Activated CD8-positive, alpha-beta memory T cell treated with anti-CD3 and anti-CD28 coated beads, Interleukin-2, amount 50 U/mL, for 24 hours (primary cell): ENCODE data around the gene ETS1.

Source experiments
- DNase-seq: peaks from one replicate; pipeline ENCODE4 v3.0.0-alpha.2; 2020; ENCODE audit errors: extremely low read depth

The ETS1 gene

DNA sequence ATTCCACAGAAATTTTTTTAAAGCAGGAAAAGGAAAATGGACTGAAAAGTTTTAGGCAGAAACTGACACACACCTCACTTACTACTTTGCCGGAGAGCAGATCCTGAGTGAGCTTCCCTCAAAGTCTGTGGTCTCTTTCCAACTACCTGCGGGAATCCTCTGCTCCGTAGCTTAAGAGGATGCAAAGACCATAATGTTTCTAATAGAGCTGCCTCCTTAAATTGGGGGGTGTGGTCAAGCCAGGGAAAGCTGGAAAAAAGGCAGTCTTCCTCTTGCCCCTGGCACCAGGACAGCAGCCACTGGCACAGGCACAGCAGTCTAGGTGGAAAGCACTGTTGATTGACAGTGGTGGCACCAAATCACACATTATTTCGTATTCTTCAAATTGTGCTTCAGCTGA is at the start of gene ETS1:
Gene ETS1, minus strand, starts transcription at position 144 of the 400 bp plus-strand sequence. CDS start 14,428 bp downstream, outside the sequence.
- DNase-seq: no peak

GRCh38 chr11:128634395-128634794 is 47.0 kb upstream of the ETS1 start:
- no peak for DNase-seq

DNA sequence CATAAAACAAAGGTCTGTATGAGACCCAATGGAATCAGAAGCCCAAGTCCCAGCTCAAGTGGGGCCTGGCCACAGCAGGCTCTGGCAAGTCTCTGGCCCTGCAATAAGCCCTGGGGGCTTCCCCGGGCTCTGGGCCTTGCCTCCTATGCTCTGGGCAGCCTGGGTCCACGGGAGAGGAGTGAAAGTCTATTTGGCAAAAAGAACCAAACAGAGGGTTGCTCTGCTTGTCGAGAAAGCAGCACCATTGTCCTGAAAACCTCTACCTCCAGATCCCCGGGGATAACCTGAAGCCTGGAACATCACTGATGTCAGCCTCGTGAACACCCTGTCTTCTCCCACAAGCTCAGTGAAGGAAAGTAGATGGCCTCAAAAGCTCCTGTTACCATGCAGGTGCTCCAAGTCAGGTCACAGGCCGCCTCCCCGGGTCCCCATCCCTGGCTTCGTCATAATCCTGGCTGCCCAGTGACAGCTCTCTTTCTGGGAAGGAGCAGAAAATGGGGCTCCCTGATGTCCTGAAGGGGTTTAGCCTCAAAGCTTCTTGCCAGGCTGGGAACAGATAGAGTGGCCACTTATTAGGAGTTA is 46.1 kb upstream of the ETS1 start:
- DNase-seq: no peak

DNA sequence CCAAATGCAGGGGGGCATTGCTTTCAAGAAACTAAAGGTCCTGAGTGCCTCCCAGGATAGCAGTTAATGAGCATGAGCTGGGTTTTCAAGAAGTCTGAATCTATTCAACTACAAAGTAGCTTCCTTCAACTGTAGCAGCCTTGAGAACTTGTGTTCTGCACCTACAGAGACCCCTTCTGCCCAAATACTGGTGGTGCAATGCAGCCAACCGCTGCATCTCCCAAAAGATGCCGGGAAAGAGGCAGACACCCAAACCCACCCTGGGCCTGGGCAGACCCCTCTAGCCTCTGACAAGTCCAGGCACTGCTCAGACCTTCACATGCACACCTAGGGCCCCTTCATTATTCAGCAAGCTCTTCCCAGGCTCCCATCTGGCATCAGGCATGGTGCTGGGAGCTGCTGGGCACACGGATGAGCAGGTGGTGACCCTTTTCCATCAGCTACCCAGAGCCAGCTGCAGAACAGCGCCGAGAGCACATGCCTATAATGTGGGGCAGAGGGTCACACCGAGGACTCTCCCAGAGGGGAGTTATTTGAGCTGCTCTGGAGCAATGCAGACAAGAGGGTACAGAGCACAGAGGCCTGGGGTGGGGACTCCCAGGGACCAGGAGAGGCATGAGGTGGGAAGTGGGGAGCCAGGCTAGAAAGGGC is 44.9 kb upstream of the ETS1 start:
- DNase-seq: no peak

- peak; percentile 78 for DNase-seq
Observed at GRCh38 chr11:128630367-128631230, 43.2 kb upstream of the ETS1 start.

GRCh38 chr11:128629516-128630106 is 42.3 kb upstream of the ETS1 start:
- DNase-seq: no peak

DNA sequence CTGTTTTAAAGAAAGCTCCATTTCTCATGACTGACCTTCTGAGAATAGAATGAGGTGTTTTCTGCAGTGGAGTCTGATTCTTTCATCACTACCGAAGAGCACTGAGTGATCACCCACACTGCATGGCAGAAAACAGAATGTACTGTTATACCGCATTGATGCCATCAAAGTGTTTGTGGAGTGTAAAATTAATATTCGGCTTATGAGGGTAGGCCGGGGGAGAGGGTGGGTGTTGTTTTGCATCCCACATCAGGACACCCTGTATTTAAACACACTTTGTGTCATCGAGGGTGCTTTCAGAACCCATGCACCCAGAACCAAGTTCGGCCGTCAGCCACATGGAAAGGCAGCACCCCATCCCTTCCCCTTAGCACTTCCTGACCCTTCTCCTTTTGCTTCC is 41.3 kb upstream of the ETS1 start:
- no peak for DNase-seq

- no peak for DNase-seq
Observed at GRCh38 chr11:128628325-128628673, 40.9 kb upstream of the ETS1 start.

- no peak for DNase-seq
Observed at GRCh38 chr11:128627666-128628324, 40.4 kb upstream of the ETS1 start.

- DNase-seq: no peak
Observed at GRCh38 chr11:128626913-128627665, 39.7 kb upstream of the ETS1 start.

GRCh38 chr11:128625746-128626145 is 38.4 kb upstream of the ETS1 start:
- no peak for DNase-seq

DNA sequence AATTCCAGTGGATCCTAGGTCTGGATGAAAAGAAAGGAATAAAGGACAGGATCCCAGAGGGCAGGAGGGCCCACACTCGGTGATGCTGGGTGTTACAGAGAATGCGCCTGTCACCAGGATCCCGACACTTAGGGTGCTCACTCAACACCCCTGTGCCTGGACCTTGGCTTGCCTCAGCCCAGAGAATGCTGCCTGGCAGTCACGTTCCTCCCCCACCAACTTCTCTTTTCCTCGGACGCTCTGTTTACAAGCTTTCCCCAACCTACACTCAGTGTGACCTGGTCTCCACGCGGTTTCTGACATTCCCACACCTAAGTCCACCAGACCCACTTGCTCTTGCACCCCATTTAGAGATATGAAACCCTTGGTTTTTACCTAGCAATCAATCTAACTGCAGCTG is 38.0 kb upstream of the ETS1 start:
- no peak for DNase-seq

DNA sequence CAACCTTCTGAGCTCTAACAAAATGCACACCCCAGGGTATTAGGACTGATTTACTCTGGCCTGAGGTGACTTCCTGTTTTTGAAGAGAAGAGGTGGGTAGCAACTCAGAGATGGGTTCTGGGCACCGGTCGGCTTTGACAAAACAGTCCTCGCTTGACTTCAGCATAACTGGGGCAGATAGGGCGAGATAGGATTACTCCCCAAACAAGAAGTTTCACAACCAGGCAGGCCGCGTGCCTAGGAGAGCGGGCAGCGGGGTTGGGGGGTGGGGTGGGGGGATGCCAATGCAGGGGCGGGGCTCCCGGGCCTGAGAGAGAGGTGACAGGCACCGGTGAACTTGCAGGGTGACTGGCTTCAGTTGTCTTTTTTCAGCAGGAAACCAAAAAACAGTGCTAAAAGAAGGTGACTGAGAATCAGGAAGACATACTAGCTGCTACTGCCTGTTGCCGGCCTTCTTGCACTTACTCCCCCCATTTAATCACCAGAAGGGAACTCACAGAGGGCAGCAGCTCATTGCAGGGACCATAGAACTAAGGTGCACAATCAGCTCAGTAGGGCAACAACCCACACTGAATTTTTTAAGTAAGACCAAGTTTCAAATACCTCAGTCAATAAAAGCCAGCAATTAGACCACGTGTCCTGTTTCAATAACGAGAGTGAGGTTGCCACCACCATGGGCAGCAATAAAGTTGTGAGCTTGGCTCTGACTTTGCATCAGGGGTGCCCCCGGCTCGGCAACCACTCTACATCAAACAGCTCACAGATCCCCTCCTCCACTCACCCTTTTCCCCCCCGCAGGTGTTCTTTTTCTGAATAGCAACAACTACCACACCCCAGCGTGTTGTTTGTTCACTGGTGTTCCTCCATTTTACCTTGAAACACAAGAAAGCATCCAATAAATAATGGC is 37.2 kb upstream of the ETS1 start:
- DNase-seq: no peak

GRCh38 chr11:128623091-128623490 is 35.7 kb upstream of the ETS1 start:
- DNase-seq: no peak

DNA sequence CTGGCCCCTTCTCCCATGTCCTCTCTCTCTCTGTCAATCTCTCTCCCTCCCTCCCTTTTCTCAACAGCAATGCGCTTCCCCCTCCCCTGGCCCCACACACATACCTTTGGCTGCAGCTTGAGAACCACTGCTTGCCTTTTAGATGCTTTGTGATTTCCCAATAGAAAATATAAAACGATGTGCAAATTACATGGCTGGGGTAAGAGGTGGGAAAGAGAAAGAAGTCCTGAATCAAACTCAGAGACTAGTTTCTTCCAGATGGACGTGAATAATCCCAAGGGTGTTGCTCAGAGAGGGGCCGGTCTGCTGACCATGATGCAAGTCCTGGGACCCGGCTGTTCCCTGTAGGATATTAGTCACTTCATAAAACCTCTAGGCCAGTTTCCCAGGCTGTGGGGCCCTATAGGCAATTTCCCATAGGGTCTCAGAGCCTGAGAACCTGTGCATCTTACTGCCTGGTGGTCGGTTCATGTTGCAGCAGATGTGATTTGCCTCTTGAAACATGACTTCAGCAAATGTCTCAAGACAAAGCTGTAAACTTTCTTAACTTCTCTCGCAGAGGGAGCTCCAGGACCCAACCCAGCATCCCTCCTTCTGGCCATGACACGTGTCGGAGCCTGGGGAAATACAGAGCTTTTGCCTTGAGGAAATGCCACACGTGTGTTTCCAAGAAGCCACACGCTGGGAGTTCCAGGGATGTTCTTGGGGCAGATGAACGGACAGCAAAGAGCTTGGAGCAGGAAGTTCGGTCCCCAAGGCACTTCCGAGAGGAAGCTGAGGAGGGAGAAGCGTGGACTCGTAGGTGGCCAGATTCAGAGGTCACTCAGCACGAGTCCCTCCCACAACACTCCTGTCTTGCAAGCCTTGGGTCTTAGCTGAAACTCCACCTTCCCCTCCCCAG is 34.5 kb upstream of the ETS1 start:
- DNase-seq: no peak

DNA sequence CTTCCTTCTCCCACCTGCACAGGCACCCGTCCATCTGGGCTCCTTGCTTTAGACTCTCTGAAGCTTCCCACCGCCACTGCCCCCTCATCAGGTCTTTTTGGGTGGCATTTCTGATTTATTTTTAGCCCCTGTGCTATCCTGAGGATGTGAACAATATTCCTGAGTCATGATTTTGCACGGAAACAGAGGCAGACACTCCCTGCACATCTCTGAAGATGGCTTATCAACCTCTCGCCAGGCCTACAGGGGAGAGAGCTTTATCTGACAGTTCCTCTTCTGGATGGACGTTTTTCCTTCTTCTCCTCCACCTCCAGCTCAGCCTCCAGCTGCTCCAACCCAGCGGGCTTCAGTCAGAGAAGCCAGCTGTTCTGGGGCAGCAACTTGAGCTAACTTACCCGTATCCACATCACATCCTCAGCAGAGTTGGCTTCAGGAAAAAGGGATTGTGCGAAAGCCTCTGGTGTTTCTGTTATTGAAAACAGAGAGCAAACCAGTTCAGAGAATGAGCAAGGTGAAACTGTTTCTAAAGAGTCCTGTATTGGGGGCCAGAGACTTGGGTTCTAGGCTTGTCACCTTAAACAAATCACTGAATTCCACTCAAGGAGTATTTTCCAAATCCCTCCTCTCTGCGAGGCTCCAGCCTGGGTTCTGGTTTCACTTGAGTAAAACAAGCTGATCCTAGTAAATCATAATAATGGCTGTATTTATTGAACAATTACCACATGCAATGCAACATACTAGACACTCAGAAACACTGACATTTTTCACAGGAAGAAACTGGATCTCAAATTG is 33.1 kb upstream of the ETS1 start:
- DNase-seq: no peak

GRCh38 chr11:128619540-128620308 is 32.4 kb upstream of the ETS1 start:
- DNase-seq: no peak

- DNase-seq: no peak
Observed at GRCh38 chr11:128619007-128619406, 31.6 kb upstream of the ETS1 start.
